HG03469 (cell line): ENCODE measurements around the gene OR51G2.
"Not testable (repeated sequence)": the region's sequence is repeated elsewhere in the genome, so short reads cannot be mapped to it uniquely, and the experiment has no call there.

Experiments used
- ATAC-seq: cut with Tn5 transposase; IDR thresholded peaks from one replicate; pipeline ENCODE4 v1.9.1; 2021; ENCODE audit warnings: mild to moderate bottlenecking, moderate library complexity, moderate number of reproducible peaks; ENCODE audit not compliant: unreplicated experiment

The OR51G2 gene

GRCh38 chr11:4919250-4919649 lies at the start of gene OR51G2:
Gene OR51G2 (minus strand): TSS chr11:4919350. CDS start chr11:4915663, 3,687 bp downstream.
- ATAC-seq = no peak

- ATAC-seq = no peak
These were observed 43.7 kb upstream of the OR51G2 start for GRCh38 chr11:4962816-4963215.

- no peak for ATAC-seq
These were observed 41.7 kb upstream of the OR51G2 start for GRCh38 chr11:4960877-4961276.

GRCh38 chr11:4957396-4957795 lies 38.2 kb upstream of the OR51G2 start:
- no peak for ATAC-seq

- ATAC-seq = not testable (repeated sequence)
These were observed 36.5 kb upstream of the OR51G2 start, which contains the start of gene OR51A2 for GRCh38 chr11:4955613-4956012. Gene OR51A2 (minus strand): TSS chr11:4955713. CDS start chr11:4955713, 0 bp downstream.

- no peak for ATAC-seq
These were observed 28.4 kb upstream of the OR51G2 start, which contains the start of gene OR51A4 for GRCh38 chr11:4947505-4947904. Gene OR51A4 (minus strand): TSS chr11:4947605. CDS start chr11:4947100, 505 bp downstream.

GRCh38 chr11:4936745-4937144 lies 17.6 kb upstream of the OR51G2 start:
- no peak for ATAC-seq

- ATAC-seq = no peak
These were observed 13.6 kb upstream of the OR51G2 start for GRCh38 chr11:4932751-4933150.

- no peak for ATAC-seq
These were observed 7.5 kb upstream of the OR51G2 start for GRCh38 chr11:4926608-4927007.

- ATAC-seq = no peak
These were observed 5.1 kb upstream of the OR51G2 start, which contains the start of gene OR51G1 for GRCh38 chr11:4924239-4924638. Gene OR51G1 (minus strand): TSS chr11:4924339. CDS start chr11:4924339, 0 bp downstream.

- no peak for ATAC-seq
These were observed 3.2 kb upstream of the OR51G2 start for GRCh38 chr11:4922304-4922703.

GRCh38 chr11:4921796-4922195 lies 2.6 kb upstream of the OR51G2 start:
- ATAC-seq = no peak

GRCh38 chr11:4916581-4916980 lies 2.6 kb downstream of the OR51G2 start:
- no peak for ATAC-seq

GRCh38 chr11:4903484-4903883 lies 15.7 kb downstream of the OR51G2 start, which contains the start of gene OR51A7:
Gene OR51A7 (plus strand): TSS chr11:4903783. CDS start chr11:4907370, 3,587 bp downstream.
- ATAC-seq = no peak

- no peak for ATAC-seq
These were observed 27.0 kb downstream of the OR51G2 start for GRCh38 chr11:4891996-4892640.

- no peak for ATAC-seq
These were observed 28.9 kb downstream of the OR51G2 start for GRCh38 chr11:4890279-4890678.

- ATAC-seq = no peak
These were observed 31.6 kb downstream of the OR51G2 start for GRCh38 chr11:4887591-4887990.

GRCh38 chr11:4886186-4886585 lies 33.0 kb downstream of the OR51G2 start:
- ATAC-seq = no peak

GRCh38 chr11:4884361-4884760 lies 34.8 kb downstream of the OR51G2 start:
- no peak for ATAC-seq

- ATAC-seq = no peak
These were observed 36.6 kb downstream of the OR51G2 start for GRCh38 chr11:4882543-4882942.

GRCh38 chr11:4881860-4882500 lies 37.2 kb downstream of the OR51G2 start, which contains the start of gene OR51T1:
Gene OR51T1 (plus strand): TSS chr11:4881900. CDS start chr11:4881900, 0 bp downstream.
- no peak for ATAC-seq

- ATAC-seq = no peak
These were observed 38.0 kb downstream of the OR51G2 start for GRCh38 chr11:4881188-4881587.
